GM19438 (cell line): ENCODE data around the gene B3GNT5.

ENCODE experiments used
- ATAC-seq: cut with Tn5 transposase; IDR thresholded peaks from one replicate; pipeline ENCODE4 v1.9.1; 2021; ENCODE audit warnings: low read depth; ENCODE audit not compliant: unreplicated experiment

The B3GNT5 gene

DNA sequence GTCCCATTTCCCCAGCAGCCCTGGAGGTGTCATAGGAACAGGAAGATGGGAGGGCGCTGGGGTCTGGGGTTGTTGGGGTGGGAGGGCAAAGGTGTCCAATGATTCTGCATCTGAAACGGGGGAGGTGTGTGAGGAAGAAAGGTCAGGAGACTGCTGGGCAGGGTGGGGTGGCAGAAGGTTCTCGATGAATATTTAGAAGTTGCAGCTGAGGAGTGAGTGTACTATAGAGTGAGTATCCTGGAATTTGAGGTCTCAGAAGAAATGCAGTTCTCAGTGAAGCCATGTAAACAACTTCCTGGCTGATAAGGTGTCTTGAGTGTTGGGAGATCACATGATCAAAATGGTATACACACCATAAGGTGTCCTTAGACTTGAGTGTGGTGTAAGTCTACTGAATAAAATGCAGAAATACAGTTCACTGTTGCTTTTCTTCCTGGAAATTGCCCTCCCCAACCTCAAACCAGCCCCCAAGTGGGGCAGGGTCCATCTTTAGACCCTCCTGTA, 9.9 kb downstream of the B3GNT5 start:
- ATAC-seq: no peak

DNA sequence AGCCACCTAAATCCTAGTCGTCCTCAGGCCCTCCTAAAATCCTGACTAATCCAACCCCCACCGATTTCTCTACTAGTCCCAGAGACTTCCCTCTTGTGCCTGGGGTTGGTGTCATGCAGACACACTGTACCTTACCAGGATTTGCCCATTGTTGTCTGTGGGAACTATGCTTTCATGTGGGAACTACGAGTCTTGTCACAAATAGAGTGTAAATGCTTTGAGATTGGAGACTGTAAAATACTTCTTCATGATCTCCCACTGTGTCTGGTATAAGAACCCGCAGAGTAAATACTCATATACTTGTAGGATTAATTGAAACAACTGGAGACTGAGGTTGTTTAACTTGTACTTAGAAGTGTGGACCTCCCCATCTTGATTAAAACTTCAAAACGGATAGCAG, 11.2 kb downstream of the B3GNT5 start:
- no peak for ATAC-seq

DNA sequence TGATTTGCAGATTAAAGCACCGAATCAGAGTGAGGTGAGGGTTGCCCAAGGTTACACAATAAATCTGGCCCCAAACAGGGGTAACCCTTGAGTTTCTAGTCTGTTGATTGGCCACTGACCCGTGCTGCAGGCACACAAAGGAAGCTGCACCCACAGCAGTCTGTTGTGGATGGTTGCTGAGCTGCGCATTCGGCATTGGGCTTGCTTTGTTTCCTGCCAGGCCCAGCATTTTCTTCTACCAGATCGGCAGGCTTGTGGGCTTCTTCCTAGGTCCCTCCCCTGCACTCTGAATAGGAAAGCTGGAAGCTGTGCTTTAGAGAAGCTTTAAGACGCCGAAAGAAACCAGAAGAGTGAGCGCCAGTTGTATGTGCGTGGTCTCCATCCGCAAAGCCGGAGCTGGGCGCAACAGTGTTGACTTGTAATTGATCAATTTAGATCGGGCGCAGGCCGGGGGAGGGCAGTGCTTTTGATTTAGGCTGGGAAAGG, 12.1 kb downstream of the B3GNT5 start:
- no peak for ATAC-seq

DNA sequence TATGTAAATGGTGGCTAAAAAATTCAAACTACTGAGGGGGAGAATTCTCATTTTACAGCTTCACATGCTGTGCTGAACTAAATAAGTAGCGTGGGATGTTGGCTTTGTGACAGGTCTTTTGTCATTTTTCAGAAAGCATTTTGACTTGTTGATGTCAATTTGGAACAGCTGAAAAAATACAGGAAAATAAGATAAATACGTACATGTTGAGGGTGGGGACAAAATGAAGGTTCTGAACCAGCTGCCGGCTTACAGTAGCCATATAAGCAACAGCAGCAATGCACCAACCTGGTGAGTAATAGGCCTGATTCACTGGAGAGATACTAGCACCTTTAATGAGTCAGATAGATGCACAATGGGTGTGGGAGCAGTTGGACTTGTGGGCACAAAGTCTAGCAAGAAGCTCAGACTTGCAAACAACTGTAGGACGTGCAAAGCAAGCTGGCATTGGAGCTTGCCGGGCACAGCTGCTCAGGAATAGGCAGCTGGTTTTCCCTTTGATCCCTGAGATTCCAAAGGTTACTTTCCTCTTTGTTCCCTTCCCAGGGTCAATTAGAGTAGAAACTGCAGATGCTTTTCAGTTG, 12.9 kb downstream of the B3GNT5 start:
- no peak for ATAC-seq

DNA sequence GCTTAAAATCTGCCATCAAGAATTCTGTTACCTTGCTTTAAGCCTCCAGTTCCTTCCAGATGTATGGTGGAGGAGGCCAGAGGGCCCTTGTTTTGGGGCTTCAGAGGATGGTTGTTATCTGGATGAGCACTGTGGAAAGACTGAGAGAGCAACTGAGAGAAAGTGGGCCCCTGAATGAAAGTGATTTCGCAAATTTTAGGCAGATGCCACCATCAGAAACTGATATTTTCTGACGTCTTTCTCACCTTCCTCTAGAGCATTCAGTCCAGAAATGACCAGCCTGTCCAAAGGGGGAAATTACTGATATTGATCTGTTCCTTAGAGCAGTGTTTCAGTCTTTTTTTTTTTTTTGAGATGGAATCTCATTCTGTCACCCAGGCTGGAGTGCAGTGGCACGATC, 13.4 kb downstream of the B3GNT5 start:
- no peak for ATAC-seq

DNA sequence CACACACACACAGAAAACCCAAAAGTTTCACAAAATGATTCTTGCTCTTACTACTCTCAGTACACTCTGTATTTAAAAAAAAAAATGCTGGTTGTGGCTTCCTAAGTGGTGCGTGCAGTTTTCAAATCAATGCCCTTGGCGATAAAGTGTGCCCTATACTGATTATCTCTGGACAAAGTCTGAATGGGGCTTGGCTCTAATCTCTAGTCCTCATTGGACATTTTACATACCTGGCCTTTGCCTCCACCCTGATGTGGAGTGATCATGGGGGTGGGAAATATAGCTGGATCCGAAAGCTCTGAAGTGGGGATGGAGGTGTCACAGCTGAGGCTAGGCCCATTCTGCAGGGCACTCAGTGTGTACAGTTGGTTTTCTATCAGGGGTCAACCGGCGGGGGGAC, 14.1 kb downstream of the B3GNT5 start:
- ATAC-seq: no peak

DNA sequence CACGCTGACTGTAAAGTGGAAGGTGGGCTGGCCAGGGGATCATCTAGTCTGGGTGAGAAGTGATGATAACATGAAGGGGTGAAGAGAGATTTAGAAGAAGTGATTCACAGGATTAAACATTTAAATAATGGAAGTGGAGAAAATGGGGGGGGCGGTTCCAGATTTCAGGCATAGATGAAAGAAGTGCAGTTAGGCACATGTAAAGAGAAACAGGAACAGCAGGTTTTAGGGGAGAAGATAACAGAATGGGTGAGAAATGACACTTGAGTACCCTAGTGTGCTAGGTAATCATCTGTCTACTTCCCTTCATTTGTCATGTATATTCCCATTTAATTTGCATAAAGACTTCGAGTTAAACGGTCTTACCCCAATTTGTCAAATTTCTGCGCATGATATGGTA, 15.3 kb downstream of the B3GNT5 start:
- ATAC-seq: no peak

DNA sequence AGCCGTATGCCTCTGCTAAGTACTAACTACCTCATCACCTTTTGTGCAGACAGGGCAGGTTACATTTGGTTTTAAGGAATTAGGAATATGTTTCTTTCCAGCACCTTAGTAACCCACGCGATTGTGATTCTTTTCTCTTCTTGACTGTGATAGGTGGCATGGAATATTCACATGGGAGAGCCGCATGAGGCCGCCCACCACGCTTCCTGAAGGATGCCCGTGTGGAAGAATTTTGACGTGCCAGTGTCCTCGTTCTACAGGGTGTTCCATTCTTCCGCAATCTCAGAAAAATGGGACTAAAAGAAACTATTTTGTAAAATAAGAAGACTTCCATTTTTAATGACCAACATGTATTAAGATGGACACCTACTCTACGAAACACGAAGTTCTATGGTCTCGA, 16.3 kb downstream of the B3GNT5 start:
- ATAC-seq: no peak

DNA sequence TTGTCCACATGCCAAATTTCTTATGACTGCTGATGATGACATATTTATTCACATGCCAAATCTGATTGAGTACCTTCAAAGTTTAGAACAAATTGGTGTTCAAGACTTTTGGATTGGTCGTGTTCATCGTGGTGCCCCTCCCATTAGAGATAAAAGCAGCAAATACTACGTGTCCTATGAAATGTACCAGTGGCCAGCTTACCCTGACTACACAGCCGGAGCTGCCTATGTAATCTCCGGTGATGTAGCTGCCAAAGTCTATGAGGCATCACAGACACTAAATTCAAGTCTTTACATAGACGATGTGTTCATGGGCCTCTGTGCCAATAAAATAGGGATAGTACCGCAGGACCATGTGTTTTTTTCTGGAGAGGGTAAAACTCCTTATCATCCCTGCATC, 17.3 kb downstream of the B3GNT5 start:
- ATAC-seq: no peak

DNA sequence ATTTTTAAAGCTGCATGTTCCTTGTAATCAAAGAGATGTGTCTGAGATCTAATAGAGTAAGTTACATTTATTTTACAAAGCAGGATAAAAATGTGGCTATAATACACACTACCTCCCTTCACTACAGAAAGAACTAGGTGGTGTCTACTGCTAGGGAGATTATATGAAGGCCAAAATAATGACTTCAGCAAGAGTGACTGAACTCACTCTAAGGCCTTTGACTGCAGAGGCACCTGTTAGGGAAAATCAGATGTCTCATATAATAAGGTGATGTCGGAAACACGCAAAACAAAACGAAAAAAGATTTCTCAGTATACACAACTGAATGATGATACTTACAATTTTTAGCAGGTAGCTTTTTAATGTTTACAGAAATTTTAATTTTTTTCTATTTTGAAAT, 19.1 kb downstream of the B3GNT5 start:
- ATAC-seq: no peak

DNA sequence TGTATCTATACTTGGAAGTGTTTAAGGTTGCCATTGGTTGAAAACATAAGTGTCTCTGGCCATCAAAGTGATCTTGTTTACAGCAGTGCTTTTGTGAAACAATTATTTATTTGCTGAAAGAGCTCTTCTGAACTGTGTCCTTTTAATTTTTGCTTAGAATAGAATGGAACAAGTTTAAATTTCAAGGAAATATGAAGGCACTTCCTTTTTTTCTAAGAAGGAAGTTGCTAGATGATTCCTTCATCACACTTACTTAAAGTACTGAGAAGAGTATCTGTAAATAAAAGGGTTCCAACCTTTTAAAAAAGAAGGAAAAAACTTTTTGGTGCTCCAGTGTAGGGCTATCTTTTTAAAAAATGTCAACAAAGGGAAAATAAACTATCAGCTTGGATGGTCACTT, 19.7 kb downstream of the B3GNT5 start:
- no peak for ATAC-seq

DNA sequence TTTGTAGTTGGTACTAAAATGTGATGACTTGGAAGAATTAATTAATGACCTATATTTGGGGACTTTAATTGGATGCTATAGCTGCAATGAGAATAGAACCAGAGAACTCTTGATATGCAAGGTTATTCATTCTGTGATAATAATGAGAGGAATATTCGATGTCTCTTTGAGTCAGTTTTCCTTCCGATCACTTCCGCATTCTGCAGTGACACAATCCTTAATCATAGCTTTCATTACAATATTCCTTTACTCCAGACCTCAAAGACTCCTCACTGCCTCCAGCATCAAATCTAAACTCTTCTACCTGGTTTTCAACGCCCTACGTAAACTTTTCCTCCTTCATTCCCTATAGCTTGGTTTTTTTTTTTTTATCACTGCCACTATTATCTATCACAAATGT, 21.6 kb downstream of the B3GNT5 start:
- ATAC-seq: no peak

DNA sequence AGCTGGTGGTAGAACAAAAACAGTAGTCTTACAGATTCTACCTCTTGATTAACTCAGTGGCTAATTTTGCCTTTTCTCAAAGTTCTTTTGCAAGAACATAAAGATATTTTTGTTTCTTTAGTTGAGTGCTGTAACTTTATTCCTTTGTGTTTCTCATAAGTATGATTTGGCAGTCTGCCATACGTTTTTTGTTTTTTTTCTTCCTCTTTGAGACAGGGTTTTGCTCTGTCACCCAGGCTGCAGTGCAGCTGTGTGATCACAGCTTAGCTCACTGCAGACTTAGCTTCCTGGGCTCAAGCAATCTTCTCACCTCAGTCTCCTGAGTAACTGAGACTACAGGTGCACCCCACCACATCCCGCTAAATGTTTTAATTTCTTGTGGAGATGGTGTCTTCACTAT, 22.4 kb downstream of the B3GNT5 start:
- no peak for ATAC-seq

DNA sequence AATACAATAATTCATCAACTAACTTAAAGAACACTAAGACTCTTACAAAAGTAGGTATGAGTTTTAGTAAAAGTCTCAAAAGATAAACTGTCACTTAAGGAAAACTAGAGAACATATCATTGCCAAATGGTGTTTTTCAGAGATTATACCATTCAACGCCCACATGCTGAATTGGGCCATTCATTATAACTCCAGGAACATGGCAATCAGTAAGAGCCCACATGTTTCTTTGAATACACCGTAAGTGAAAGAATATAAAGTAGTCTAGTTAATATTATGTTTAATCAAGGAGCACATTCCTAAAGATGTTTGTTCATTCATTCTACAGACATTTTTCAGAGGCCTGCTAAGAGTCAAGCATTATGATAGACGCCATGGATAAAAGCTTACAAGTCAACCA, 22.9 kb downstream of the B3GNT5 start:
- no peak for ATAC-seq

DNA sequence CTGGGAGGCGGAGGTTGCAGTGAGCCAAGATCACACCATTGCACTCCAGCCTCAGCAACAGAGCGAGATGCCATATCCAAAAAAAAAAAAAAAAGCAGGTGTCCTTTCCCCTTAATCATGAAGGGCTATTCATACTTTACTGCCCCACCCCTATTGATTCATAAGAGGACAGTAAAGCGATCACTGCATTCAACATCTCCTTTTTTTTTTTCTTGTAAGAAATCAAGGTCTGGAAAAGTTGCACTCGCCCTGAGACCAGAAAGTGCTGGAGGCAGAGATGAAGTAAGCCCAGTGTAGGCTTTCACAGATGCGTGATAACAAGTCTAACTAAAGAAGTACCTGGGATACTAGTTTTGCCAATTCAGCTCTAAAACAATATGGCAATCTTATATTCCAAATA, 24.2 kb downstream of the B3GNT5 start:
- no peak for ATAC-seq

DNA sequence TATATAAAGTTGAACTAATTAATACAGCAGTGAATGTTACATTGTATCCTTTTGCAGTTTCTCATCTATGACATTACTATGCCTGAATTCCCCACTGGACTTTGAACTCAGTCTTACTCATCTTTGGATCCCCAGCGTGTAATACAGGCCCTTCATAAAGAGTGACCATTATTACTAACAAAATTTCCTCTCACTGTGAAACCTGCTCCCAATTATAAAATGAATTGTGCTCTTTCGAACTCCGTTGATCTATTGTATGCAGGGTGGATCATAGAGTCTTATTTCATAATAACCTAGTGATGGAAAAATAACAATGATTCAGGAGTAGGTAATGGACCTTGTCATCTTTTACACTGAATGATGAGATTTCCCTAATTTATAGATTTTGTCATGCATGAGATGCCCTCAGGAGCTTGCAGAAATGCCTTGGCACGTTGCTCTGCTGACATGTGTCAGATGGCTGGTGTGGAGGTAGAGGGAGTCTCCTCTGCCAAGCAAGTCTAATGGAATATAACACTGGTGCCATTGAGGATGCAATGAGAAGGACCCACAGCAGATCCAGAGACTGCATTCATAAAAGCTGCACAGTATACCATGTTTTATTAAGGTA, 25.5 kb downstream of the B3GNT5 start:
- ATAC-seq: no peak

DNA sequence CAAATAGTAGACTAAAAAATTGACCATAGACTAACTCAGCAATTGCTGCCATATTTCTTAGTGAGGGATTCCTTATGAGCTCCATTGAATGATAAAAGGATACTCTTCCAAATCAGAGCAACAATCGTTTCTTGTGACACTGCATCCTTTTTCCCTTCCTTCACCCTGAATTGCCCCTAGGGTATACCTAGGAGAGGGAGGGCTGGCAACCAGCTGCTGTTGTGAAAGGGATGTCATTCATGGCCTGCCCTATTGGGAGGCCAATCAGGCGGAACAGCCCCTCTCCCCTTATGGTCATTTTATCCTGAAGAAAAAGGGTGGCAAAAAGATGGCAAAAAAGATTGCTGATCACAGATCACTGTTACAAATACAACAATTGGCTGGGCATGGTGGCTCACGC, 26.3 kb downstream of the B3GNT5 start:
- ATAC-seq: no peak

DNA sequence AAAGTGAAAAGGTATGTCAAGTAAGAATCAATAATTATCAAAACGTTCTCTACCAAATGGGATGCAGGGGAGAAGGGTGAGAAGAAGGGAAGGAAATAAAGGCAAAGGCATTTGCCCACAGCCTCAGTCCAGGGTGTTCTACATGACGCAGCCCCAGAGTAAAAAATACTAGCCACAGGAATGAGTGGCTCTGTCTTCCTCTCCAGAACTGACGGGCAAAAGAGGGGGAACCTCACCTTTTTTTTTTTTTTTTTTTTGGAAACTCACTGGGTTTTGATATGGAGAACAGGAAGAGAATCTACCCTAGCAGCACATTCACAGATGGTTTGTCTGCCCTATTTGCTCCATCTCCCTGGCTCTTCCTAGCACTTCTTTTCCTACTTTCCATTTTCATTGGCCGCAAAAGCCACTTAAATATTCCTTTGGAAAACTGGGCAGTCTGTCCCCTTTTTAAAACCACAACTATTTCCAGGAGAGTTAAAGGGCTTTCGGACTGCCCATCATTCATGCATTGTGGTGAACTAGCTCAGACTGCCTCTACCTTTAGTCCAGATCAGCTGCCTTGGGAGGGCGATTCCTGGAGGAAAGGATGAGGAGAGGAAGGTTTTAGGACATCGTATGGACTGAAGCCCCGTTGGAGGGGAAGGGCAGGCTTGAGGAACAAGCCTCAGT, 28.2 kb downstream of the B3GNT5 start:
- ATAC-seq: no peak

DNA sequence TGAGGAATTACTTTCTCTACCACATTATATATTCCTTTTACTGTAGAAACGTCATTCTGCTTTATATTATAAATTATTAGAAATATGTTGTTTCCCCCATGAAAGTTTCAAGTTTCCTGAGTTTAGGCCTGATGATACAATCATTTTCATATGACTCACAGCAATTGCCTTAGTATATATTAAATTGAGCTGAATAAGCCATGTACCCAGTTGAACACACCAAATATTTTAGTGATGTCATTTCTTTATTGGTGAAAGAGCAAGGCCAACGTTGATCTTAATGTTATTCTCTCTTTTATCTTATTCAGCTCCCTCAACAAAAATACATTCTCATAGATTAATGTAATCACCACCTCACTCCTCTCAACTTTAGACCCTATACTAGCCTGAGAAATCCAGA, 30.8 kb downstream of the B3GNT5 start:
- ATAC-seq: no peak

DNA sequence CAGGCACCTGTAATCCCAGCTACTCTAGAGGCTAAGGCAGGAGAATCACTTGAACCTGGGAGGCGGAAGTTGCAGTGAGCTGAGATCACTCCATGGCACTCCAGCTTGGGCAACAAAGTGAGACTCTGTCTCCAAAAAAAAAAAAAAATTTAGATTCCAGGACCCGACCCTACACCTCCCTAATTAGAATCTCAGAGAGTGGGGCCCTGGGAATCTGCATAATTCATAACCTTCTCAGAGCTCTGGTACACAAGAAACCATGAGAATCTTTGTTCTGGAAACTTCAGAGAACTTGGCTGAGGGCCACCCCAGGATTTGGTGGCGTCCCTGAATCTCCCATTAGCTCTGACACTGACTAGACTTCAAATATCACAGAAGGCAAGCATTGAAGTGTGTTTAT, 31.5 kb downstream of the B3GNT5 start:
- no peak for ATAC-seq

DNA sequence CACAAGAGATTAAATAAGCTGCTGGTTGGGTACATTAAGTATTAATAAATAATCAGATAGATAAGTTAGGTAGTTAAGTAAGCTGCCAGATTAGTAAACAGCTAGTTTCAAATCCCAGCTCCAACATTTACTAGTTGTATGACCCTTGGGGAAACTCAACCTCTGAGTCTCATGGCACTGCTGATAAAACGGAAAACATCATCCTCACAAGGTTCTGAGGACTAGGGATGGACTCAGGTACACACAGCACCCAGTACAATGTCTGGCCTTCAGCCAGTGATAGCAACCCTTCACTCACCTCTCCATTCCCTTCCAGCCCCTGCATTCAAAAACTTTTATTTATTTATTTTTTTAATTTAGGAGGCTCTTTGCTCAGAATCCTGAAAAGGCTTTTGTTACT, 32.3 kb downstream of the B3GNT5 start:
- no peak for ATAC-seq

DNA sequence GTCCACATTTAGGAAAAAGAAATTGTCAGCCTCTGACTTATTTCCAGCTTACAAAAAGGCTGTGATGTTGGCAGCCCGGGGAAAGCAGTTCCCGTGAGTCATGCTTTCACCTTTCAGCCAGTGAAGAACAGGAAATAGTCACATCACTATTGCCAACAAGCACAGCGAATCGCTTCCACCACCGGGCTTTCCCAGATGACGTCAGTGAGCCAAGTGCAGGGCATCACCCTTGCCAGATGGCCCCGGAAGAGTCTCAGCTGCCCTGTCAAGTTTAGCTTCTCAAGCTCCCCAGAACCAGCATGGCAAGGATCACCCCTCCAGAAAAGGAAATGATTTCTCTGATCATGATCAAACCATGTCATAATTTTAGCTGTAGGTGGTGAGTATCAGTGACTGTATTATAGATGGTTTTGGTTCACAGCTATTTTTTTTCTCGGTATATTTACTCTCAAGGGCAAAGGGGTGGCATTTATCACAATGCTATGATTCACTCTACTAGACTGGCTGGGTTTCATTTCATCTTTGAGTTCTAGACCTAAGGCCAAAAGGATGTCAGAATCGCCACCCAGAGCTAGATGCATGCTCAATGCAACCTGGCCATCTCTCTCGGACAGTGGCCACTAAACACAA, 32.9 kb downstream of the B3GNT5 start:
- ATAC-seq: peak; percentile 99
